A549 (cell line): ENCODE results near the gene PLXND1.

ENCODE experiments used
- CHD4 ChIP-seq: fragments of 200-600 bp; sonication (generic); IDR thresholded peaks from 2 replicates; pipeline ENCODE4 v1.6.1; 2016; ENCODE audit warnings: antibody characterized with exemption, mild to moderate bottlenecking, borderline replicate concordance
- HOXB13 ChIP-seq: fragments of 250-450 bp; sonication (Bioruptor Pico); IDR thresholded peaks from 2 replicates; pipeline ENCODE4 v1.5.0; 2020; ENCODE audit warnings: low read depth, mild to moderate bottlenecking, moderate library complexity
- POLR2A ChIP-seq: IDR thresholded peaks from 2 replicates; pipeline ENCODE4 v1.6.1; 2012; ENCODE audit warnings: mild to moderate bottlenecking, low read length
- RNF2 ChIP-seq: fragments of 200-600 bp; sonication (generic); IDR thresholded peaks from 2 replicates; pipeline ENCODE4 v1.6.1; 2016; ENCODE audit warnings: low read depth, mild to moderate bottlenecking, antibody characterized with exemption, moderate library complexity, borderline replicate concordance
- TF ChIP-seq, protein P1 (sequence below): fragments of >200 bp; sonication (Bioruptor Twin); formaldehyde crosslinking; IDR thresholded peaks from 3 replicates; pipeline ENCODE4 v1.5.1; 2016
- TF ChIP-seq, protein P2 (sequence below): fragments of 200-600 bp; sonication (generic); IDR thresholded peaks from 2 replicates; pipeline ENCODE4 v1.6.1; 2016; ENCODE audit warnings: antibody characterized with exemption, mild to moderate bottlenecking, moderate library complexity
- TF ChIP-seq, protein P3 (sequence below): fragments of >200 bp; sonication (Bioruptor Twin); formaldehyde crosslinking; IDR thresholded peaks from 3 replicates; pipeline ENCODE4 v1.6.1; 2016
- TF ChIP-seq, protein P4 (sequence below): fragments of 250-450 bp; sonication (Bioruptor Pico); IDR thresholded peaks from 2 replicates; pipeline ENCODE4 v1.5.0; 2021; ENCODE audit warnings: mild to moderate bottlenecking, moderate library complexity, borderline replicate concordance

DNA sequence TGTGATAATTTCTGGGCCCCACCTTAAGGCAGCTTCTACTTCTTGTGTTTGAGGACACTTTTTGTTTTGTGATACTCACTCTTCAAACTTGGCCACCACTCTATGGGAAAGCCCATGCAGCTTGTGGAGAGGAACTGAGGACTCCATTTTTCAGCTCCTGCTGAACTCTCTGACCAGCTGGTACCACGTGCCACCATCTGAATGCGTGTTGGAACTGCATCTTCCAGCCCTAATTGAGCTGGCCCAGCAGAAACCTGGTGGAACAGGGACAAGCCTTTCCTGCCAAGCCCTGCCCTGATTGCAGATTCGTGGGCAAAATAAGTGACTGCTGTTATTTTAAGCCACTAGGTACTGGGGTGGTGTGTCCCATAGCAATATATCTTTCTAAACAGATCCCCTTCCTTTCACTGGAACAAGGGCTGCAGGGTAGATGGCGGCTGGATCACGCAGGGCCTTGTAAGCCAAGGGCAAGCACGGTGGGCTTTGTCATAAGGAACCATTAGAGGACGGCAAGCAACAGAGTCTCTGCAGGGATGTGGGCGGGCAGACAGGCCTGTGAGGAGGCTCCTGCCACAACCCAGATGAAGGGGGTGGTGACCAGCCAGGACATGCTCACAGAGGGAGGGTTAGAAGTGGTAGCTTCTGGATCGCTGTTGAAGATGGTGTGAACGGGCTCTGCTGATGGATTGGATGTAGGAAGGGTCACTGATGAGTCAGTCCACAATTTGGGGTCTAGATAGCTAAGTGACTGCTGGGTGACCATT, 54.0 kb downstream of the PLXND1 start:
- TF ChIP-seq, protein P1, sequence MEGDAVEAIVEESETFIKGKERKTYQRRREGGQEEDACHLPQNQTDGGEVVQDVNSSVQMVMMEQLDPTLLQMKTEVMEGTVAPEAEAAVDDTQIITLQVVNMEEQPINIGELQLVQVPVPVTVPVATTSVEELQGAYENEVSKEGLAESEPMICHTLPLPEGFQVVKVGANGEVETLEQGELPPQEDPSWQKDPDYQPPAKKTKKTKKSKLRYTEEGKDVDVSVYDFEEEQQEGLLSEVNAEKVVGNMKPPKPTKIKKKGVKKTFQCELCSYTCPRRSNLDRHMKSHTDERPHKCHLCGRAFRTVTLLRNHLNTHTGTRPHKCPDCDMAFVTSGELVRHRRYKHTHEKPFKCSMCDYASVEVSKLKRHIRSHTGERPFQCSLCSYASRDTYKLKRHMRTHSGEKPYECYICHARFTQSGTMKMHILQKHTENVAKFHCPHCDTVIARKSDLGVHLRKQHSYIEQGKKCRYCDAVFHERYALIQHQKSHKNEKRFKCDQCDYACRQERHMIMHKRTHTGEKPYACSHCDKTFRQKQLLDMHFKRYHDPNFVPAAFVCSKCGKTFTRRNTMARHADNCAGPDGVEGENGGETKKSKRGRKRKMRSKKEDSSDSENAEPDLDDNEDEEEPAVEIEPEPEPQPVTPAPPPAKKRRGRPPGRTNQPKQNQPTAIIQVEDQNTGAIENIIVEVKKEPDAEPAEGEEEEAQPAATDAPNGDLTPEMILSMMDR, result no peak
- TF ChIP-seq, protein P2, sequence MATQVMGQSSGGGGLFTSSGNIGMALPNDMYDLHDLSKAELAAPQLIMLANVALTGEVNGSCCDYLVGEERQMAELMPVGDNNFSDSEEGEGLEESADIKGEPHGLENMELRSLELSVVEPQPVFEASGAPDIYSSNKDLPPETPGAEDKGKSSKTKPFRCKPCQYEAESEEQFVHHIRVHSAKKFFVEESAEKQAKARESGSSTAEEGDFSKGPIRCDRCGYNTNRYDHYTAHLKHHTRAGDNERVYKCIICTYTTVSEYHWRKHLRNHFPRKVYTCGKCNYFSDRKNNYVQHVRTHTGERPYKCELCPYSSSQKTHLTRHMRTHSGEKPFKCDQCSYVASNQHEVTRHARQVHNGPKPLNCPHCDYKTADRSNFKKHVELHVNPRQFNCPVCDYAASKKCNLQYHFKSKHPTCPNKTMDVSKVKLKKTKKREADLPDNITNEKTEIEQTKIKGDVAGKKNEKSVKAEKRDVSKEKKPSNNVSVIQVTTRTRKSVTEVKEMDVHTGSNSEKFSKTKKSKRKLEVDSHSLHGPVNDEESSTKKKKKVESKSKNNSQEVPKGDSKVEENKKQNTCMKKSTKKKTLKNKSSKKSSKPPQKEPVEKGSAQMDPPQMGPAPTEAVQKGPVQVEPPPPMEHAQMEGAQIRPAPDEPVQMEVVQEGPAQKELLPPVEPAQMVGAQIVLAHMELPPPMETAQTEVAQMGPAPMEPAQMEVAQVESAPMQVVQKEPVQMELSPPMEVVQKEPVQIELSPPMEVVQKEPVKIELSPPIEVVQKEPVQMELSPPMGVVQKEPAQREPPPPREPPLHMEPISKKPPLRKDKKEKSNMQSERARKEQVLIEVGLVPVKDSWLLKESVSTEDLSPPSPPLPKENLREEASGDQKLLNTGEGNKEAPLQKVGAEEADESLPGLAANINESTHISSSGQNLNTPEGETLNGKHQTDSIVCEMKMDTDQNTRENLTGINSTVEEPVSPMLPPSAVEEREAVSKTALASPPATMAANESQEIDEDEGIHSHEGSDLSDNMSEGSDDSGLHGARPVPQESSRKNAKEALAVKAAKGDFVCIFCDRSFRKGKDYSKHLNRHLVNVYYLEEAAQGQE, result no peak
- TF ChIP-seq CHD4 (no peak), RNF2 (no peak), HOXB13 (CRISPR knock-in tag) (no peak), POLR2A (no peak)
- TF ChIP-seq, protein P3, sequence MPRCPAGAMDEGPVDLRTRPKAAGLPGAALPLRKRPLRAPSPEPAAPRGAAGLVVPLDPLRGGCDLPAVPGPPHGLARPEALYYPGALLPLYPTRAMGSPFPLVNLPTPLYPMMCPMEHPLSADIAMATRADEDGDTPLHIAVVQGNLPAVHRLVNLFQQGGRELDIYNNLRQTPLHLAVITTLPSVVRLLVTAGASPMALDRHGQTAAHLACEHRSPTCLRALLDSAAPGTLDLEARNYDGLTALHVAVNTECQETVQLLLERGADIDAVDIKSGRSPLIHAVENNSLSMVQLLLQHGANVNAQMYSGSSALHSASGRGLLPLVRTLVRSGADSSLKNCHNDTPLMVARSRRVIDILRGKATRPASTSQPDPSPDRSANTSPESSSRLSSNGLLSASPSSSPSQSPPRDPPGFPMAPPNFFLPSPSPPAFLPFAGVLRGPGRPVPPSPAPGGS, result no peak
- TF ChIP-seq, protein P4, sequence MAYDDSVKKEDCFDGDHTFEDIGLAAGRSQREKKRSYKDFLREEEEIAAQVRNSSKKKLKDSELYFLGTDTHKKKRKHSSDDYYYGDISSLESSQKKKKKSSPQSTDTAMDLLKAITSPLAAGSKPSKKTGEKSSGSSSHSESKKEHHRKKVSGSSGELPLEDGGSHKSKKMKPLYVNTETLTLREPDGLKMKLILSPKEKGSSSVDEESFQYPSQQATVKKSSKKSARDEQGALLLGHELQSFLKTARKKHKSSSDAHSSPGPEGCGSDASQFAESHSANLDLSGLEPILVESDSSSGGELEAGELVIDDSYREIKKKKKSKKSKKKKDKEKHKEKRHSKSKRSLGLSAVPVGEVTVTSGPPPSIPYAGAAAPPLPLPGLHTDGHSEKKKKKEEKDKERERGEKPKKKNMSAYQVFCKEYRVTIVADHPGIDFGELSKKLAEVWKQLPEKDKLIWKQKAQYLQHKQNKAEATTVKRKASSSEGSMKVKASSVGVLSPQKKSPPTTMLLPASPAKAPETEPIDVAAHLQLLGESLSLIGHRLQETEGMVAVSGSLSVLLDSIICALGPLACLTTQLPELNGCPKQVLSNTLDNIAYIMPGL, result no peak
